Fibroblast of skin of left biceps (primary cell): ENCODE data around the gene SLC17A2.
"Not testable (repeated sequence)": the region's sequence is repeated elsewhere in the genome, so short reads cannot be mapped to it uniquely, and the experiment has no call there.

Experiments
- DNase-seq, 2 experiments: peaks; one replicate each; pipeline ENCODE4 v3.0.0-alpha.2; 2013; ENCODE audit warnings: low read depth in 2 of 2

The SLC17A2 gene

GRCh38 chr6:25951296-25952032, 21.0 kb upstream of the SLC17A2 start:
- DNase-seq, result no peak

GRCh38 chr6:25950297-25950696, 19.8 kb upstream of the SLC17A2 start:
- DNase-seq, result no peak

GRCh38 chr6:25949695-25950094, 19.2 kb upstream of the SLC17A2 start:
- no peak for DNase-seq

GRCh38 chr6:25947492-25947891, 17.0 kb upstream of the SLC17A2 start:
- not testable (repeated sequence) for DNase-seq

GRCh38 chr6:25946631-25947030, 16.1 kb upstream of the SLC17A2 start:
- no peak for DNase-seq

GRCh38 chr6:25945738-25946137, 15.2 kb upstream of the SLC17A2 start:
- DNase-seq, result not testable (repeated sequence)

- DNase-seq, result no peak
Measured at GRCh38 chr6:25944688-25945574, 14.4 kb upstream of the SLC17A2 start.

- DNase-seq, result no peak
Measured at GRCh38 chr6:25943887-25944286, 13.4 kb upstream of the SLC17A2 start.

GRCh38 chr6:25942561-25943147, 12.2 kb upstream of the SLC17A2 start:
- peak in 1 of 2 experiments; percentile 1 for DNase-seq

GRCh38 chr6:25939593-25939992, 9.1 kb upstream of the SLC17A2 start:
- DNase-seq, result no peak

- no peak for DNase-seq
Measured at GRCh38 chr6:25935953-25936352, 5.5 kb upstream of the SLC17A2 start.

GRCh38 chr6:25934735-25935313, 4.3 kb upstream of the SLC17A2 start:
- no peak for DNase-seq

- no peak for DNase-seq
Measured at GRCh38 chr6:25934156-25934555, 3.7 kb upstream of the SLC17A2 start.

- DNase-seq, result no peak
Measured at GRCh38 chr6:25931411-25931709, 869 bp upstream of the SLC17A2 start.

GRCh38 chr6:25929785-25930184, 706 bp downstream of the SLC17A2 start:
- not testable (repeated sequence) for DNase-seq

GRCh38 chr6:25928562-25929324, 1.7 kb downstream of the SLC17A2 start:
- DNase-seq, result no peak

- DNase-seq, result no peak
Measured at GRCh38 chr6:25927756-25928216, 2.7 kb downstream of the SLC17A2 start.

- DNase-seq, result no peak
Measured at GRCh38 chr6:25927178-25927577, 3.3 kb downstream of the SLC17A2 start.

- DNase-seq, result no peak
Measured at GRCh38 chr6:25925876-25926275, 4.6 kb downstream of the SLC17A2 start.

- DNase-seq, result no peak
Measured at GRCh38 chr6:25922301-25922700, 8.2 kb downstream of the SLC17A2 start.

GRCh38 chr6:25921525-25922203, 8.8 kb downstream of the SLC17A2 start:
- no peak for DNase-seq
